Activated T-helper 2 cell treated with anti-CD3 and anti-CD28 coated beads, Interferon-gamma antibody, Interleukin-2, Interleukin-4, amounts not matched to agents 10 μg/mL and 5 μg/mL and 100 μg/mL, durations not matched to agents 14 hours and 24 hours and 36 hours (primary cell): ENCODE data around the gene NPAS4. TPM values are rescaled to one million over a fixed set of nuclear protein-coding genes. Genes with fewer than 3 reads are reported as not detected.
"Not testable (repeated sequence)": the region's sequence is repeated elsewhere in the genome, so short reads cannot be mapped to it uniquely, and the experiment has no call there.

Experiments
- DNase-seq: peaks from one replicate; pipeline ENCODE4 v3.0.0; 2021; ENCODE audit warnings: low spot score
- H3K27ac Mint-ChIP-seq: one replicate; pipeline ENCODE4 v1.8.0; 2021; ENCODE audit warnings: mixed read lengths
- H3K27me3 Mint-ChIP-seq: one replicate; pipeline ENCODE4 v1.8.0; 2021; ENCODE audit warnings: low read depth, mixed read lengths
- H3K36me3 Mint-ChIP-seq: one replicate; pipeline ENCODE4 v1.8.0; 2021; ENCODE audit warnings: low read depth, mixed read lengths
- H3K4me1 Mint-ChIP-seq: one replicate; pipeline ENCODE4 v1.8.0; 2021; ENCODE audit warnings: low read depth, mixed read lengths
- H3K4me3 Mint-ChIP-seq: one replicate; pipeline ENCODE4 v1.8.0; 2021; ENCODE audit warnings: low read depth, mild to moderate bottlenecking, moderate library complexity, mixed read lengths
- H3K9me3 Mint-ChIP-seq: one replicate; pipeline ENCODE4 v1.8.0; 2021; ENCODE audit warnings: mixed read lengths
- intact Hi-C: fragments of 100-400 bp; cut with micrococcal nuclease; formaldehyde crosslinking; loops from one replicate; pipeline ENCODE4 v1.15.1; 2023
- total RNA-seq: library from RNA; stranded (reverse); gene quantifications from 2 replicates; pipeline ENCODE4 v1.2.3, GENCODE V29; 2022

Gene NPAS4
- total RNA-seq, 1 donor from 2014 or later, result 0.16 TPM

- Mint-ChIP-seq H3K36me3 (no peaks in the 10 kb centered on the region), H3K4me3 (no peak overlapping the region), H3K27ac (no peak overlapping the region), H3K4me1 (peaks cover 27% of the 10 kb centered on the region), H3K9me3 (no peaks in the 10 kb centered on the region), H3K27me3 (peaks cover 21% of the 10 kb centered on the region)
- intact Hi-C loops, result loop anchor here (1.0 kb wide), 1 partner anchor 13 kb away; no protein-coding TSS in a partner anchor
- DNase-seq, result peak; percentile 85
Measured at GRCh38 chr11:66421492-66422205, 814 bp downstream of the NPAS4 start.

- H3K36me3 Mint-ChIP-seq, result peaks cover 2% of the 10 kb centered on the region
- H3K27ac Mint-ChIP-seq, result no peak overlapping the region
- no peaks in the 10 kb centered on the region for H3K4me1 Mint-ChIP-seq
- intact Hi-C loops, result no loop called here
- peaks cover 3% of the 10 kb centered on the region for H3K27me3 Mint-ChIP-seq
- no peak for DNase-seq
- H3K9me3 Mint-ChIP-seq, result no peaks in the 10 kb centered on the region
- no peak overlapping the region for H3K4me3 Mint-ChIP-seq
Measured at GRCh38 chr11:66426314-66426713, 5.5 kb downstream of the NPAS4 start.

GRCh38 chr11:66428933-66429332 is 8.1 kb downstream of the NPAS4 start:
- Mint-ChIP-seq H3K9me3 (no peaks in the 10 kb centered on the region), H3K27me3 (no peaks in the 10 kb centered on the region), H3K27ac (no peak overlapping the region), H3K4me3 (no peak overlapping the region), H3K4me1 (no peaks in the 10 kb centered on the region), H3K36me3 (peaks cover 11% of the 10 kb centered on the region)
- no peak for DNase-seq
- intact Hi-C loops, result no loop called here

GRCh38 chr11:66429983-66430602 is 9.3 kb downstream of the NPAS4 start:
- H3K36me3 Mint-ChIP-seq, result peaks cover 15% of the 10 kb centered on the region
- H3K4me3 Mint-ChIP-seq, result no peak overlapping the region
- H3K27me3 Mint-ChIP-seq, result no peaks in the 10 kb centered on the region
- H3K27ac Mint-ChIP-seq, result no peak overlapping the region
- H3K9me3 Mint-ChIP-seq, result no peaks in the 10 kb centered on the region
- intact Hi-C loops, result loop anchor here (1.0 kb wide), 2 partner anchors 9 to 22 kb away; no protein-coding TSS in a partner anchor
- no peaks in the 10 kb centered on the region for H3K4me1 Mint-ChIP-seq
- peak; percentile 57 for DNase-seq

- DNase-seq, H3K9me3 Mint-ChIP-seq, intact Hi-C loops, H3K4me1 Mint-ChIP-seq, H3K27ac Mint-ChIP-seq, H3K4me3 Mint-ChIP-seq, H3K27me3 Mint-ChIP-seq: not testable (repeated sequence)
- peaks cover 24% of the 10 kb centered on the region for H3K36me3 Mint-ChIP-seq
Measured at GRCh38 chr11:66431287-66431686, 10.5 kb downstream of the NPAS4 start.

- H3K27ac Mint-ChIP-seq, H3K4me3 Mint-ChIP-seq, H3K9me3 Mint-ChIP-seq, H3K4me1 Mint-ChIP-seq, DNase-seq, H3K27me3 Mint-ChIP-seq, intact Hi-C loops: not testable (repeated sequence)
- H3K36me3 Mint-ChIP-seq, result peaks cover 30% of the 10 kb centered on the region
Measured at GRCh38 chr11:66431871-66432329, 11.1 kb downstream of the NPAS4 start.

DNA sequence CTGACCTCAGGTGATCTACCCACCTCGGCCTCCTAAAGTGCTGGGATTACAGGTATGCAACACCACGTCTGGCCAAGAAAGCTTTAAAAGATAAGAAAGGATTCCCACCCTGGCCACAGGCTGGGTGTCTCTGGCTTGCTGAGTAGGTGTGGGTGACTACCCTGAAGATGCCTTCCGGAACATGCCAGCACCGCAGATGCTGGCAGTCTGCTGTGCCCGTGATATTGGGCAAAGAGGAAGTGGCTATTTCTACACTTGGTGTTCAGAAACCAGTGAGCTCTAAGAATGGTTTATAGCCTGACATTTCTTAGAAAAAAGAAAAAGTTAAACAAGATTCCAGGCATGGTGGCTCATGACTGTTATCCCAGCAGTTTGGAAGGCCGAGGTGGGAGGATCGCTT is 11.8 kb downstream of the NPAS4 start:
- intact Hi-C loops, result no loop called here
- Mint-ChIP-seq H3K4me3 (no peak overlapping the region), H3K9me3 (no peaks in the 10 kb centered on the region), H3K4me1 (no peaks in the 10 kb centered on the region), H3K27me3 (no peaks in the 10 kb centered on the region), H3K27ac (no peak overlapping the region), H3K36me3 (peaks cover 32% of the 10 kb centered on the region)
- no peak for DNase-seq

- H3K27ac Mint-ChIP-seq, result peak overlapping the region; percentile 97
- DNase-seq, result no peak
- H3K4me3 Mint-ChIP-seq, result peak overlapping the region; percentile 94
- peaks cover 2% of the 10 kb centered on the region for H3K9me3 Mint-ChIP-seq
- H3K36me3 Mint-ChIP-seq, result peaks cover 25% of the 10 kb centered on the region
- peaks cover 8% of the 10 kb centered on the region for H3K4me1 Mint-ChIP-seq
- intact Hi-C loops, result loop anchor here (2.0 kb wide), 1 partner anchor 29 kb away; no protein-coding TSS in a partner anchor
- H3K27me3 Mint-ChIP-seq, result no peaks in the 10 kb centered on the region
Measured at GRCh38 chr11:66437979-66438503, 17.2 kb downstream of the NPAS4 start.

- H3K4me3 Mint-ChIP-seq, result peak within 1 kb of the TSS; percentile 94
- peaks cover 8% of the 10 kb centered on the region for H3K4me1 Mint-ChIP-seq
- DNase-seq, result peak; percentile 85
- H3K27me3 Mint-ChIP-seq, result no peaks in the 10 kb centered on the region
- intact Hi-C loops, result loop anchor here (1.0 to 2.0 kb wide), 5 partner anchors 8 to 42 kb away; partner anchors contain the start of genes DPP3 and PELI3
- H3K36me3 Mint-ChIP-seq, result peaks cover 24% of the 10 kb centered on the region
- H3K9me3 Mint-ChIP-seq, result peaks cover 8% of the 10 kb centered on the region
- peak within 1 kb of the TSS; percentile 97 for H3K27ac Mint-ChIP-seq
Measured at GRCh38 chr11:66438504-66439466, 17.9 kb downstream of the NPAS4 start, which contains the start of gene MRPL11. MRPL11 (minus strand) TSS chr11:66438848; CDS start chr11:66438754, 94 bp downstream.

- Mint-ChIP-seq H3K9me3 (peaks cover 11% of the 10 kb centered on the region), H3K36me3 (peaks cover 17% of the 10 kb centered on the region)
- intact Hi-C loops, DNase-seq, H3K27ac Mint-ChIP-seq, H3K27me3 Mint-ChIP-seq, H3K4me3 Mint-ChIP-seq, H3K4me1 Mint-ChIP-seq: not testable (repeated sequence)
Measured at GRCh38 chr11:66440101-66440939, 19.5 kb downstream of the NPAS4 start.

GRCh38 chr11:66440940-66441282 is 20.1 kb downstream of the NPAS4 start:
- H3K27ac Mint-ChIP-seq, H3K27me3 Mint-ChIP-seq, H3K4me1 Mint-ChIP-seq, DNase-seq, intact Hi-C loops, H3K4me3 Mint-ChIP-seq: not testable (repeated sequence)
- peaks cover 13% of the 10 kb centered on the region for H3K36me3 Mint-ChIP-seq
- peaks cover 11% of the 10 kb centered on the region for H3K9me3 Mint-ChIP-seq
